Measurements from ENCODE around the gene ESPN.
"Not testable (repeated sequence)": the region's sequence is repeated elsewhere in the genome, so short reads cannot be mapped to it uniquely, and the experiment has no call there.

ESPN gene

GRCh38 chr1:6427441-6428390 lies 3.1 kb downstream of the ESPN start:
- no peak for DNase-seq

- DNase-seq = not testable (repeated sequence)
These were observed 3.9 kb downstream of the ESPN start for GRCh38 chr1:6428453-6428852.

- DNase-seq = not testable (repeated sequence)
These were observed 5.3 kb downstream of the ESPN start for GRCh38 chr1:6429660-6430411.

- DNase-seq = not testable (repeated sequence)
These were observed 7.3 kb downstream of the ESPN start for GRCh38 chr1:6431645-6432579.

- no peak for DNase-seq
These were observed 9.6 kb downstream of the ESPN start for GRCh38 chr1:6434186-6434585.

- no peak for DNase-seq
These were observed 10.6 kb downstream of the ESPN start for GRCh38 chr1:6435129-6435528.

GRCh38 chr1:6435547-6435946 lies 11.0 kb downstream of the ESPN start:
- DNase-seq = no peak

- DNase-seq = not testable (repeated sequence)
These were observed 11.7 kb downstream of the ESPN start for GRCh38 chr1:6436277-6436676.

- DNase-seq = not testable (repeated sequence)
These were observed 12.6 kb downstream of the ESPN start for GRCh38 chr1:6437012-6437700.

- peak; percentile 74 to 77 for DNase-seq
These were observed 13.5 kb downstream of the ESPN start for GRCh38 chr1:6438047-6438525.

GRCh38 chr1:6440198-6441126 lies 15.9 kb downstream of the ESPN start:
- peak; percentile 76 to 79 for DNase-seq

GRCh38 chr1:6441586-6441985 lies 17.0 kb downstream of the ESPN start:
- DNase-seq = no peak

GRCh38 chr1:6443339-6444115 lies 19.0 kb downstream of the ESPN start:
- DNase-seq = no peak

GRCh38 chr1:6444377-6444776 lies 19.8 kb downstream of the ESPN start:
- DNase-seq = no peak

GRCh38 chr1:6445062-6445763 lies 20.6 kb downstream of the ESPN start:
- DNase-seq = peak; percentile 52 to 53

GRCh38 chr1:6445929-6446328 lies 21.4 kb downstream of the ESPN start:
- DNase-seq = not testable (repeated sequence)

- no peak for DNase-seq
These were observed 22.1 kb downstream of the ESPN start for GRCh38 chr1:6446665-6447015.

- DNase-seq = no peak
These were observed 22.6 kb downstream of the ESPN start for GRCh38 chr1:6447016-6447817.
